OCI-LY1 (cell line): ENCODE results near the gene HMCES.

Experiments used
- H2AFZ ChIP-seq: fragments of 200-600 bp; sonication (generic), shearing (Covaris generic); 2 replicates; pipeline ENCODE4 v1.6.0; 2014; ENCODE audit warnings: antibody characterized with exemption, mild to moderate bottlenecking, low read length
- H3F3A ChIP-seq: fragments of 200-600 bp; sonication (generic), shearing (Covaris generic); 2 replicates; pipeline ENCODE4 v1.6.0; 2014; ENCODE audit warnings: mild to moderate bottlenecking, antibody characterized with exemption, low read length, moderate library complexity; ENCODE audit not compliant: insufficient read depth
- H3K27ac ChIP-seq: fragments of 200-600 bp; sonication (generic); 2 replicates; pipeline ENCODE4 v1.5.1; 2014; ENCODE audit warnings: low read length, mixed run types, mild to moderate bottlenecking, low read depth; ENCODE audit not compliant: poor library complexity, severe bottlenecking
- H3K27me3 ChIP-seq: fragments of 200-600 bp; sonication (generic); 2 replicates; pipeline ENCODE4 v1.6.0; 2014; ENCODE audit warnings: antibody characterized with exemption, mild to moderate bottlenecking, low read length, moderate library complexity; ENCODE audit not compliant: insufficient read depth
- H3K36me3 ChIP-seq: fragments of 200-600 bp; sonication (generic); 2 replicates; pipeline ENCODE4 v1.6.1; 2014; ENCODE audit warnings: mild to moderate bottlenecking, antibody characterized with exemption, low read length, moderate library complexity, mixed read lengths; ENCODE audit not compliant: insufficient read depth
- H3K4me1 ChIP-seq: fragments of 200-600 bp; sonication (generic); 2 replicates; pipeline ENCODE4 v1.5.1; 2014; ENCODE audit warnings: mild to moderate bottlenecking, low read length, moderate library complexity; ENCODE audit not compliant: insufficient read depth, severe bottlenecking
- H3K4me2 ChIP-seq: fragments of 200-600 bp; sonication (generic), shearing (Covaris generic); 2 replicates; pipeline ENCODE4 v1.6.1; 2014; ENCODE audit warnings: low read length
- H3K4me3 ChIP-seq: fragments of 200-600 bp; sonication (generic); 2 replicates; pipeline ENCODE4 v1.5.1; 2014; ENCODE audit warnings: low read length, low read depth, mild to moderate bottlenecking, mixed read lengths; ENCODE audit not compliant: poor library complexity, severe bottlenecking
- H3K79me2 ChIP-seq: fragments of 200-600 bp; shearing (Covaris generic); 2 replicates; pipeline ENCODE4 v1.6.1; 2016; ENCODE audit warnings: mixed run types, low read length, mixed read lengths; ENCODE audit not compliant: insufficient read depth
- H3K9ac ChIP-seq: fragments of 200-600 bp; sonication (generic), shearing (Covaris generic); 2 replicates; pipeline ENCODE4 v1.6.1; 2014; ENCODE audit warnings: mild to moderate bottlenecking, low read length, mixed read lengths
- H3K9me2 ChIP-seq: fragments of 200-600 bp; sonication (generic), shearing (Covaris generic); 2 replicates; pipeline ENCODE4 v1.6.1; 2014; ENCODE audit warnings: low read depth, mild to moderate bottlenecking, low read length, mixed read lengths
- H3K9me3 ChIP-seq: fragments of 200-600 bp; shearing (Covaris generic); 2 replicates; pipeline ENCODE4 v1.6.1; 2014; ENCODE audit warnings: low read length, mixed read lengths
- H4K20me1 ChIP-seq: fragments of 200-600 bp; sonication (generic), shearing (Covaris generic); 2 replicates; pipeline ENCODE4 v1.6.0; 2016; ENCODE audit warnings: mild to moderate bottlenecking, low read length; ENCODE audit not compliant: insufficient read depth
- CTCF ChIP-seq: fragments of 200-600 bp; sonication (generic), shearing (Covaris generic); IDR thresholded peaks from 2 replicates; pipeline ENCODE4 v1.5.1; 2017; ENCODE audit warnings: mild to moderate bottlenecking, antibody characterized with exemption, low read length, moderate library complexity, mixed read lengths
- EZH2 ChIP-seq: fragments of 200-600 bp; sonication (generic), shearing (Covaris generic); IDR thresholded peaks from 2 replicates; pipeline ENCODE4 v1.8.0; 2017; ENCODE audit warnings: borderline replicate concordance, mixed run types, mild to moderate bottlenecking, antibody characterized with exemption, low read length, moderate library complexity, mixed read lengths

Gene HMCES

DNA sequence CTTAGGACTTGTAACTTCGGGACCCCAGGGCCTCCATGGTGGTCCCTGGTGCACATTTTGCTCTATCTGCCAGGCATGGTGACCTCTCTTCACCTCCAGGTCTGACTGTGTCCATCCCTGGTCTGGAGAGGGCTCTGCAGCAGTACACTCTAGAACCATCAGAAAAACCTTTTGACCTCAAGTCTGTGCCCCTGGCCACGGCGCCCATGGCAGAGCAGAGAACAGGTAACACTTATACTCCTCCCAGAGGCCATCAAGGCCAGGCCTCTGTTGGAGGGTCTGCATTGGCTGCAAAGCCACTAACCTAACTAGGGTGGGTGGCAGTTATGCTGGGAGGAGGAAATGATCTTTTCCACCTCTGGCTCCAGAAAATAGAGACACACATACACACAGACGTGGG, 10.3 kb upstream of the HMCES start:
- H3K9ac ChIP-seq = no peak overlapping the region
- H3K79me2 ChIP-seq = no peaks in the 10 kb centered on the region
- H3K4me1 ChIP-seq = no peaks in the 10 kb centered on the region
- H3K9me2 ChIP-seq = no peaks in the 10 kb centered on the region
- no peaks in the 10 kb centered on the region for H3K27me3 ChIP-seq
- no peak overlapping the region for H3K27ac ChIP-seq
- H2AFZ ChIP-seq = no peak overlapping the region
- no peak overlapping the region for H3K4me2 ChIP-seq
- no peak for TF ChIP-seq EZH2
- TF ChIP-seq CTCF = no peak
- H3K9me3 ChIP-seq = no peaks in the 10 kb centered on the region
- peaks cover 98% of the 10 kb centered on the region for H3K36me3 ChIP-seq
- H3F3A ChIP-seq = no peaks in the 10 kb centered on the region
- no peak overlapping the region for H3K4me3 ChIP-seq
- H4K20me1 ChIP-seq = no peaks in the 10 kb centered on the region

GRCh38 chr3:129271674-129272073, 7.0 kb upstream of the HMCES start:
- H3K36me3 ChIP-seq = peaks cover 93% of the 10 kb centered on the region
- no peaks in the 10 kb centered on the region for H4K20me1 ChIP-seq
- peaks cover 19% of the 10 kb centered on the region for H3K4me1 ChIP-seq
- no peak for TF ChIP-seq EZH2
- no peak for TF ChIP-seq CTCF
- 0 out of 2 replicates have a peak, but pooled peaks cover 4% of the 10 kb centered on the region for H3F3A ChIP-seq
- no peak overlapping the region for H3K4me3 ChIP-seq
- H2AFZ ChIP-seq = no peak overlapping the region
- H3K9ac ChIP-seq = no peak overlapping the region
- H3K79me2 ChIP-seq = no peaks in the 10 kb centered on the region
- H3K4me2 ChIP-seq = no peak overlapping the region
- no peak overlapping the region for H3K27ac ChIP-seq
- no peaks in the 10 kb centered on the region for H3K9me3 ChIP-seq
- H3K27me3 ChIP-seq = no peaks in the 10 kb centered on the region
- no peaks in the 10 kb centered on the region for H3K9me2 ChIP-seq

DNA sequence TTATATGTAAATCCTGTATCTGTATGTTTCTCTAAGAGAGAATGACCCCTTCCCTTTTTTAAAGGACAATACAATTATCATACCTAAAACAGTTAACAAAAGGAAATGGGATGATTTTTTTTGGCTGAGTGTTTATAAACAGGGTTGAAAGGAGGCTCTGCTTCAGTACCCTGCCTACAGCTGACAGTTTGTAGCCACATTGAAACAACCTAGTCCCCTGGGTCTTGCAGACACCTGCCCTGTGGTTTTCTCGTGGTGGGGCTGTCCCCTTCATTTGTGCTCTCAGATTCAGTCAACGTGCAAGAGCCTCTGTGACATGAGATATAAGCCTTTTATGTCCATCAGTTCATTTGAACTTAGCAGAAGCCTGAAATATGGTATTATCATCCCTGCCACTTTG, 2.3 kb upstream of the HMCES start:
- Histone ChIP-seq H3K27me3 (no peaks in the 10 kb centered on the region), H3K36me3 (peaks cover 79% of the 10 kb centered on the region), H3K4me3 (peak overlapping the region; percentile 4), H3K9me3 (no peaks in the 10 kb centered on the region), H3F3A (0 out of 2 replicates have a peak, but pooled peaks cover 4% of the 10 kb centered on the region), H3K9me2 (no peaks in the 10 kb centered on the region), H3K4me1 (peaks cover 58% of the 10 kb centered on the region), H3K27ac (peak overlapping the region; percentile 96), H2AFZ (no peak overlapping the region), H3K4me2 (peak overlapping the region; percentile 84), H3K9ac (peak overlapping the region; percentile 92; the same call in 1 of the 2 replicates), H4K20me1 (no peaks in the 10 kb centered on the region), H3K79me2 (peaks cover 17% of the 10 kb centered on the region)
- no peak for TF ChIP-seq EZH2
- no peak for TF ChIP-seq CTCF
